Measurements from ENCODE around the gene RIMBP2. TPM values are rescaled to one million over a fixed set of nuclear protein-coding genes. Genes with fewer than 3 reads are reported as not detected.

The RIMBP2 gene
- polyA plus RNA-seq, 1 donor (not counting 4 experiments of a cell fraction or from before 2014, with no cell fraction given) = 0.16 TPM

DNA sequence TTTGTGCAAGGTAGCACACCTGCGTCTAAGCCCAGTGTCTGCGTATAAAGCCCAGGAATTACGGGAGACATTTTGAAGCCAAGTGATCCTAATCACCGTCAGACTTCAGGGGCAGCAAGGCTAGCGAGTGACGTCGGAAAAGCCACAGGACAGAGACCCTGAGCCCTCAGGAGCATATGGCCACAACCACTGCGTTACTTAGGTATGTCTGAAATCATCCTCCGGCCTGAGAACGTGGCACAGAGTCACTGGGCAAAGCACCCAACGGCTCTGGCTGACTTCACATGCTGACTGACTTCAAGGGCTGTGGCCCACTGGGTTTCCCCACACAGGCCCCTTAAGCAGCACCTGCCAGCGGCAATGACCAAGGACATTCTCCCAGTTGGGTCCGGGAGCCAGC lies 71.5 kb downstream of the RIMBP2 start:
- Histone ChIP-seq H3K27ac (ENCODE audit: control insufficient read depth, insufficient read depth, low read length) (no peak overlapping the region), H4K20me1 (ENCODE audit: control insufficient read depth, extremely low read depth, insufficient read depth, low read length) (no peaks in the 10 kb centered on the region), H3K9me3 (ENCODE audit: control insufficient read depth, low read depth, low read length) (peaks cover 11% of the 10 kb centered on the region), H3K79me2 (ENCODE audit: control insufficient read depth, insufficient read depth, low read length) (no peaks in the 10 kb centered on the region), H3K4me1 (ENCODE audit: control insufficient read depth, extremely low read depth, insufficient read depth, low read length) (no peaks in the 10 kb centered on the region), H3K9me1 (ENCODE audit: control insufficient read depth, extremely low read depth, insufficient read depth, low read length) (no peaks in the 10 kb centered on the region), H3K4me3 (ENCODE audit: control insufficient read depth in 2 of 3, extremely low read depth in 1 of 3, insufficient read depth in 2 of 3, low read depth in 1 of 3, low read length in 3 of 3) (no peak overlapping the region), H3K9ac (ENCODE audit: control insufficient read depth, extremely low read depth, insufficient read depth, low read length) (no peak overlapping the region), H2AFZ (ENCODE audit: control insufficient read depth, low read length) (no peak overlapping the region), H3K27me3 (ENCODE audit: control insufficient read depth, extremely low read depth, insufficient read depth, low read length) (no peaks in the 10 kb centered on the region), H3K36me3 (ENCODE audit: control insufficient read depth in 2 of 2, extremely low read depth in 1 of 2, insufficient read depth in 2 of 2, low read length in 2 of 2) (no peaks in the 10 kb centered on the region), H3K4me2 (ENCODE audit: control insufficient read depth, extremely low read depth, insufficient read depth, low read depth, low read length) (no peak overlapping the region)
- TF ChIP-seq EZH2 (IDR thresholded peaks at IDR 0.05; ENCODE audit: low read length) = no peak
- TF ChIP-seq, protein P1, sequence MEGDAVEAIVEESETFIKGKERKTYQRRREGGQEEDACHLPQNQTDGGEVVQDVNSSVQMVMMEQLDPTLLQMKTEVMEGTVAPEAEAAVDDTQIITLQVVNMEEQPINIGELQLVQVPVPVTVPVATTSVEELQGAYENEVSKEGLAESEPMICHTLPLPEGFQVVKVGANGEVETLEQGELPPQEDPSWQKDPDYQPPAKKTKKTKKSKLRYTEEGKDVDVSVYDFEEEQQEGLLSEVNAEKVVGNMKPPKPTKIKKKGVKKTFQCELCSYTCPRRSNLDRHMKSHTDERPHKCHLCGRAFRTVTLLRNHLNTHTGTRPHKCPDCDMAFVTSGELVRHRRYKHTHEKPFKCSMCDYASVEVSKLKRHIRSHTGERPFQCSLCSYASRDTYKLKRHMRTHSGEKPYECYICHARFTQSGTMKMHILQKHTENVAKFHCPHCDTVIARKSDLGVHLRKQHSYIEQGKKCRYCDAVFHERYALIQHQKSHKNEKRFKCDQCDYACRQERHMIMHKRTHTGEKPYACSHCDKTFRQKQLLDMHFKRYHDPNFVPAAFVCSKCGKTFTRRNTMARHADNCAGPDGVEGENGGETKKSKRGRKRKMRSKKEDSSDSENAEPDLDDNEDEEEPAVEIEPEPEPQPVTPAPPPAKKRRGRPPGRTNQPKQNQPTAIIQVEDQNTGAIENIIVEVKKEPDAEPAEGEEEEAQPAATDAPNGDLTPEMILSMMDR (optimal IDR thresholded peaks at IDR 0.05 in 1 of 3, IDR thresholded peaks at IDR 0.05 in 1 of 3, conservative IDR thresholded peaks at IDR 0.05 in 1 of 3; ENCODE audit: extremely low read depth in 1 of 3, insufficient read depth in 2 of 3, low read length in 3 of 3) = no peak
- no peak for FAIRE-seq
- no peak for DNase-seq (ENCODE audit: low read depth, low spot score)
- dilution Hi-C loops (cut with MboI; ENCODE audit: extremely low pct_ligation_motif_present, low sequenced_read_pairs) = no loop called here

DNA sequence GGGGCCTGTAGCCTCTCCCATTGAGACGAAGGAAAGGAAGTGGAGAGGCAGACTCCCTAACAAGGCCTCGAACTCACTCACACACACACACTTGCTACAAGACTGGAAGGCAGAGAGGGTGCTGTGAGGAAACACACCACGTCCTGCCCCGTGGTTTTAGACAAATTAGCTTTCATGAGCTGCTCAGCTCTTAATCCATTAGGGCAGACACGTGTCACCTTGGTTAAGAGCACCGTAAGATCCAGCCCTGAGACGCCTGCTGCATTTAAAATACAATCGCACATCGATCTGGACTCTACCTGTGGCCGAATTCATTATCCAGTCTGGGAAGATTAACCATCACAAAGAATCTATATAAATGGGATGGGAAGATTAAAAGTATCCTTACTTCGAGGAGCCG lies 72.0 kb downstream of the RIMBP2 start:
- FAIRE-seq (no peak), DNase-seq (ENCODE audit: low read depth, low spot score) (no peak)
- no peak for TF ChIP-seq EZH2 (IDR thresholded peaks at IDR 0.05; ENCODE audit: low read length)
- TF ChIP-seq, protein P1 (optimal IDR thresholded peaks at IDR 0.05 in 1 of 3, IDR thresholded peaks at IDR 0.05 in 1 of 3, conservative IDR thresholded peaks at IDR 0.05 in 1 of 3; ENCODE audit: extremely low read depth in 1 of 3, insufficient read depth in 2 of 3, low read length in 3 of 3) = no peak
- no peaks in the 10 kb centered on the region for H4K20me1 ChIP-seq (ENCODE audit: control insufficient read depth, extremely low read depth, insufficient read depth, low read length)
- no peak overlapping the region for H3K4me2 ChIP-seq (ENCODE audit: control insufficient read depth, extremely low read depth, insufficient read depth, low read depth, low read length)
- H3K9me3 ChIP-seq (ENCODE audit: control insufficient read depth, low read depth, low read length) = peaks cover 11% of the 10 kb centered on the region
- no peak overlapping the region for H3K4me3 ChIP-seq (ENCODE audit: control insufficient read depth in 2 of 3, extremely low read depth in 1 of 3, insufficient read depth in 2 of 3, low read depth in 1 of 3, low read length in 3 of 3)
- no peaks in the 10 kb centered on the region for H3K9me1 ChIP-seq (ENCODE audit: control insufficient read depth, extremely low read depth, insufficient read depth, low read length)
- no peak overlapping the region for H3K9ac ChIP-seq (ENCODE audit: control insufficient read depth, extremely low read depth, insufficient read depth, low read length)
- H3K27me3 ChIP-seq (ENCODE audit: control insufficient read depth, extremely low read depth, insufficient read depth, low read length) = no peaks in the 10 kb centered on the region
- no peaks in the 10 kb centered on the region for H3K36me3 ChIP-seq (ENCODE audit: control insufficient read depth in 2 of 2, extremely low read depth in 1 of 2, insufficient read depth in 2 of 2, low read length in 2 of 2)
- no peaks in the 10 kb centered on the region for H3K79me2 ChIP-seq (ENCODE audit: control insufficient read depth, insufficient read depth, low read length)
- dilution Hi-C loops (cut with MboI; ENCODE audit: extremely low pct_ligation_motif_present, low sequenced_read_pairs) = no loop called here
- no peaks in the 10 kb centered on the region for H3K4me1 ChIP-seq (ENCODE audit: control insufficient read depth, extremely low read depth, insufficient read depth, low read length)
- H3K27ac ChIP-seq (ENCODE audit: control insufficient read depth, insufficient read depth, low read length) = no peak overlapping the region
- no peak overlapping the region for H2AFZ ChIP-seq (ENCODE audit: control insufficient read depth, low read length)
